HG03066 (cell line): ENCODE results near the gene AP3D1.

Experiments
- ATAC-seq: cut with Tn5 transposase; IDR thresholded peaks from one replicate; pipeline ENCODE4 v1.9.1; 2021; ENCODE audit warnings: low read depth; ENCODE audit not compliant: unreplicated experiment

The AP3D1 gene

DNA sequence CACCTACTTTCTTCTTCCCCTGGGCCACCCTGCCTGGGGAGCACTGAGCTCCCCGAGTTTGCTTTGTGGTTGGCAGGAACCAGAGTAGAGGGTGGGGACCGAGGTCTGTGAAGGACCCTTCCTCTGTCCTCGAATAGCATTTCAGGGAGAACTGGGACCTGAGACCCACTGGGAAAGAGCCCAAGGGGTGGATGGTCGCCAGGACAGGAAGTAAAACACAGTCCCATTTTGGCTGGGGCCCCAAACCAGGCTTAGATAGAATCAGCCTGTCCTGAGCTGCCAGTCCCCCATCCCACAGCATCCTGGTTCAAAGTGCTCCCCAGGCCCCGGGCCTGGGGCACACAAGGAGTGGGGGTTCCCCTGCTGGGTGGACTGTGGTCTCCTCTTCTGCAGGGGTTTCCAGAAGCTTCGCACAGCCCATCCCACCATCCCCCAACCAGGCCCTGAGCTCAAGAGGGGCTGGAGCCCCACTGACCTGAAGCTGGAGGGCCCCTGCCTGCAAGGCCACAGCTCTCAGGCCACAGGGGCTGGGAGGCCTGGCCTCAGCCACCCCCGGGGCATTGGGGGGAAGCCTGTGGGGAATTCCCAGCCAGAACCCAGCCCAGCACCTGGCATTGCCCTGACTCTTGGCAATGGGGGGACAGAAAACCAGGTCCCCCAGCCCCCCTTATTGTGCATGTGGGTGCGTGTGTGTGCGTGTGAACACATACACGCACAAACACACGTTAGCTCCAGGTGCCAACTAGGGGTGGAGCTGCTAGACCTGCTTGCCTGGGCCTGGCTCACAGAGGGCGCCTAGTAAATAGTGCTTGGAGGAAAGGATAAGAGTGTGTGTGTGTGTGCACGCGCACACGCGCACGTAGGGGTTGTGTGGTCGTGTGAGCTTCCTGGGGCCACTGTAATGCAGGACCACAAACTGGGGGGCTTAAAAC is 99.3 kb downstream of the AP3D1 start:
- ATAC-seq: no peak

DNA sequence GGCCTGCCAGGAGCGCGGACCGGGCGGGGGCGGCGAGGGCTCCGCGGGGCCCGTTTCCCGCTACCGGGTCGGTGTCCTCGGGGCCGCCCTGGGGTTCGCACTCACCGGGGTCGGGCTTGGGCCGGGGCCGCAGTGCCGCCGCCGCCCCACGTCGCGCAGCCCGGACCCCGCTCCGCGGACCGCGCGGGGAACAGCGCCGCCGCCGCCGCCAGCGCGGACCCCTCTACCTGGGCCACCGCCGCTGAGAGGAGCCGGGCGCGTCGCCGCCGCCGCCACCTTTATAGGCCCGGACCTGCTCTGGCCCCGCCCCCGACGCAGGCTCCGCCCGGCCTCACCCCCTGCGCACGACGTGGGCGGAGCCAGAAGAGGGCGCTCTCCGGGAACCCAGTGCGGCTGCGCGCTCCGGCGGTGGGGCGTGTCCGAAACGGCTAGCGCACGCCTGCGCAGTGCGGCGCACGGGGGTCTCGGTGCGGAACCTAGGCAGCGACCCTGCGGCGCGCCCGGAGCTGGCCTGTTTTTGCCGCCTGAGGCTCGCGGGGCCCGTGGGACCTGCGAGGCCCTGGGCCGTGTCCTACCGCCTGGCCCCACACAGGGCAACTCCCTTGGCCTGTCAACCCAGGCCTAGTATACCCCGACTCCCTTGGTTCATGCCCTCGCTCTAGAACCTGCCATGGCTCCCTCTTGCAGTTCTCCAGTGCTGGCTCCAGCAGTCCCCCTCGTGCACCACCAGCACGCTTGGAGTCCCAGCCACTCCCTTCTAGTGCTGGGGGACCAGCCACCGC is 100.2 kb downstream of the AP3D1 start, which contains the start of gene MKNK2:
MKNK2 (minus strand) TSS at position 254 of the 782 bp plus-strand sequence. CDS start 393 bp downstream, outside the sequence.
- peak; percentile 51 for ATAC-seq
